GM13977 (cell line): ENCODE measurements around the gene CCDC30.
A peak's percentile ranks its signal among the peaks of the same experiment; 100 is the strongest.

Experiments
- DNase-seq: peaks from one replicate; pipeline ENCODE4 v3.0.0; 2012; ENCODE audit warnings: low spot score
- CTCF ChIP-seq: IDR thresholded peaks from 2 replicates; pipeline ENCODE4 v1.5.1; 2012; ENCODE audit warnings: mild to moderate bottlenecking, control low read depth; ENCODE audit not compliant: insufficient read depth; ENCODE audit errors: extremely low read depth, missing control alignments
- in situ Hi-C: fragments of 300-500 bp; cut with MboI; formaldehyde crosslinking; loops from one replicate; pipeline ENCODE4 v1.12.0; 2022; ENCODE audit warnings: low sequenced_read_pairs, low pct_unique_long_range_greater_than_20kb, mixed read lengths, inconsistent platforms; ENCODE audit not compliant: unreplicated experiment

Gene CCDC30

GRCh38 chr1:42462828-42463763 lies at the start of gene CCDC30:
Gene CCDC30, plus strand, starts transcription at chr1:42463286. Its CDS starts 17,266 bp downstream, at chr1:42480552.
- peak; percentile 96 for DNase-seq
- in situ Hi-C loops, result no loop called here
- TF ChIP-seq CTCF, result no peak

- in situ Hi-C loops, result no loop called here
- no peak for TF ChIP-seq CTCF
- DNase-seq, result no peak
These were observed 48.3 kb upstream of the CCDC30 start for GRCh38 chr1:42414551-42415496.

GRCh38 chr1:42417166-42417565 lies 45.9 kb upstream of the CCDC30 start:
- DNase-seq, result no peak
- TF ChIP-seq CTCF, result no peak
- in situ Hi-C loops, result no loop called here

- no peak for TF ChIP-seq CTCF
- no peak for DNase-seq
- in situ Hi-C loops, result no loop called here
These were observed 44.6 kb upstream of the CCDC30 start for GRCh38 chr1:42418516-42418915.

GRCh38 chr1:42419126-42419821 lies 43.8 kb upstream of the CCDC30 start:
- DNase-seq, result no peak
- no peak for TF ChIP-seq CTCF

GRCh38 chr1:42420121-42420520 lies 43.0 kb upstream of the CCDC30 start:
- DNase-seq, result no peak
- in situ Hi-C loops, result no loop called here
- no peak for TF ChIP-seq CTCF

More at GRCh38 chr1:42419126-42419821, 43.8 kb upstream of the CCDC30 start:
- in situ Hi-C loops, result no loop called here
